Activated CD8-positive, alpha-beta memory T cell treated with anti-CD3 and anti-CD28 coated beads for 4 hours (primary cell): ENCODE data around the gene TUBE1.

Experiments used
- DNase-seq, 2 donors: peaks; one replicate each; pipeline ENCODE4 v3.0.0-alpha.2; 2020; ENCODE audit warnings: low read depth in 2 of 2

TUBE1 gene

DNA sequence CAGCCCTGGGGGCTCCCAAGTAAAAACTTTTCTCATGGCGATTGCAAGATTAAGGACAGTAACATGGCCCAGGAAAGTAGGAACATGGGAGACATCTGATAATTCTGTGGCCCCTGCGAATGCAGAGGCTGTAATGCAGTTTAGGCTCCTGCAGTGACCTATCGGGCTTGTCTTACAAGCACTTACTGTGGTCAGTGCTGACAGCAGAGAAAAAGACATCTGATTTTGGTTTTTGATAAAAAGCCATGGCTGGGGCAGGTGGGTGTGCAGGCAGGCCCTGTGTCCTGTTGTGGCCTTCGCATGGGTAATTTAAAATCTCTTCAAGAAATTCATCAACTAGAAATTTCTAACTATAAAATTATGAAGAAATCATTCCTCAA lies 52.7 kb downstream of the TUBE1 start:
- DNase-seq: no peak

DNA sequence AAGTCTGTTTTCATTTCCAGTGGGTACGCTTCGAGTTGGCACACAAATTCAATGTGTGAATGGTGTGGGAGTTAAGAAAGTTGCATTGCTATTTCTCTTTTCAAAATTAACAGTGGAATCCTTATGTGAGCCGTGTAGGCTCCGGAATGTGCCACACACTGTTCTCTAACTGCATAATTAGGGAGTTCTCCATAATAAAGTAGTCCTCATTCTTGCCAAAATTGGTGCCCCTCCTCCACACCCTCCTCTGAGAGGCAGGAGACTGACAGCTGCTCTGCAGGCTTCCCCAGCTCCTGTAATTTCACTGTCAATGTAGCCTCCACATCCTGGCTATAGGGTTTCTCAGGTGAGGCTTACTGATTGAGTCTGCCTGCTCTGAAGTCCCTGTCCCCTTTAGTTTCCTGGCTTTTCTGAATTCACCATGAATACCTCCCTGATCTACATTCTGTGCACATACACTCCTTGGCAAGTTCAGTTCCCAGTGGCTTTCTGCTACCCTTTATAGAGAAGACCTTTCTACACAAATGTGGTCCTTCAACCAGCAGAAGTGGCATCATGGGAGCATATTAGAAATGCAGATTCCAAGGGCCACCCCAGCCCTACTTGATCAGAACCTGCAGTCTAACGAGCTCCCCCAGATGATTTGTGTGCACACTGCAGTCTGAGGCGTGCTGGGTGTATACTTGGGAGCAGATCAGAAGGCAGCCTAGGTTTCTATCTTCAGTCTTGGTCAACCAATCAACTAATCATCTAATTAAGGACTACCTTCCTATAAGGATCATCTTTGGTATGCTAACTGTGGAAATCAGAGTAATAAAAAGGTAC lies 53.3 kb downstream of the TUBE1 start:
- DNase-seq: no peak

DNA sequence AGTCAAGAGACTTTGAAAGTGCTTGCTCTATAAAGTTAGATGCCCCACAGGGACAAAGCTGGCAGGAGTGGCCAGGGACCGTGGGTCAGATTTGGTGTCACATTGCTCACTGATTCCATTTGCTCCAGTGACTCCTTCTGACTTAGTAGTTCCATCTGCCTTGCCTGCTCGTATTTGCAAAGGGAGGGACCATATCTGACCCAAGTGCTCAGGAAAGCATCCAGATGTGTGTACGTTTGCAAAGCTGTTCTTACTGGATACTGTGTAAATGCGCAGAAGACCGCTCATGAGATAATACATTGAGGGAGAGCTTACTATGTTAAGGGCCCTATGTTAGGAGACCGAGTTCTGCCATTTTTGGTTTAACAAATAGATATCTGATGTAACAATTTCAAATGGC lies 54.6 kb downstream of the TUBE1 start:
- DNase-seq: no peak

DNA sequence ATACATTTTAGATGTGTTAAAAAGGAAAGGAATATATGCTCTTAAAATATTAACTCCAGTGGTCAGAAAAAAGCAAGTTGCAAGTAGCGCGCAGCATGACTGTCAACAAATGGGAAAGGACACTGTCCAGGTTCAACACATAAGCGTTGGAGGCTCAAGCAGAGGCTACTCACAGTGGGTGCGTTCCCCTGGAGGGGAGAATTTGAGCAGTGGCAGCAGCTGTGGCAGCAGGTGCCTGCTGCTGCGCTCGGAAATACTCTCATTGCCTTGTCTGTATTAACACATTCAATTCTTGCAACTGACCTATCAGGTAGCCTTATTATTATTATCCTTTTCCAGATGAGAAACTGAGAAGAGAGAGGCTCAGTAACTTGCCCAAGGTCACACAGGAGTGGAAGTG lies 55.3 kb downstream of the TUBE1 start:
- no peak for DNase-seq

DNA sequence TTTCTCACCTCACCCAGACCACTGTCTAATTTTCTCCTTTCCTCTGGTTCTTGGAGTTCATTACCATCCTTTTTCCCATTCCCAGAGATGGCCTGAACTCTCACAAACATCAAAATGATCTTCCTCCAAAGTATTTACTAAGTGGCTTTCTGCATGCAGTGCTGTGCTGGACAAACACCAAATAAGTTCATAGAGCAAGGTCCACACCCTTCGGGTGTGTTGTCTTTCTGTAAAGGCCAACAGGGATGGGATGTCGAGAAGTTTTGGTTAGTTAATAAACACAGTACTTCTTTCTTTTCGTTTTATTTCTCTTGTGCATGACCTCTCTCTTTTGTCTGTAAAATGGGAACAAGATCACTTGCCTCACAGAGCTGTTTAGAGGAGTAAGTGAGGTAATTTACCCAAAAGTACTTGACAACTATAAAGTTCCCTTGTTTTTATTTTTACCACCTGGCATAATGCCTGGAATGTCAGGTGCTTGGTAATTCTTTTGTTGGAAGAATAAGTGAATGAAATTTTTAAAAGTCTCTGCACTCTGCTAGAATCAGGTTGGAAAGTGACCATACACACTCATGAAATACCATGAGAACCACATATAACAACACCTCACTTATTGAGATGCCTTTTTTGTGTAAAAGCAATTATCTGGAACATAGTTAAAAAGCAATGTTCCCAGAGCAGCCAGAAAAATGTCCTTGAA lies 56.2 kb downstream of the TUBE1 start:
- DNase-seq: no peak

DNA sequence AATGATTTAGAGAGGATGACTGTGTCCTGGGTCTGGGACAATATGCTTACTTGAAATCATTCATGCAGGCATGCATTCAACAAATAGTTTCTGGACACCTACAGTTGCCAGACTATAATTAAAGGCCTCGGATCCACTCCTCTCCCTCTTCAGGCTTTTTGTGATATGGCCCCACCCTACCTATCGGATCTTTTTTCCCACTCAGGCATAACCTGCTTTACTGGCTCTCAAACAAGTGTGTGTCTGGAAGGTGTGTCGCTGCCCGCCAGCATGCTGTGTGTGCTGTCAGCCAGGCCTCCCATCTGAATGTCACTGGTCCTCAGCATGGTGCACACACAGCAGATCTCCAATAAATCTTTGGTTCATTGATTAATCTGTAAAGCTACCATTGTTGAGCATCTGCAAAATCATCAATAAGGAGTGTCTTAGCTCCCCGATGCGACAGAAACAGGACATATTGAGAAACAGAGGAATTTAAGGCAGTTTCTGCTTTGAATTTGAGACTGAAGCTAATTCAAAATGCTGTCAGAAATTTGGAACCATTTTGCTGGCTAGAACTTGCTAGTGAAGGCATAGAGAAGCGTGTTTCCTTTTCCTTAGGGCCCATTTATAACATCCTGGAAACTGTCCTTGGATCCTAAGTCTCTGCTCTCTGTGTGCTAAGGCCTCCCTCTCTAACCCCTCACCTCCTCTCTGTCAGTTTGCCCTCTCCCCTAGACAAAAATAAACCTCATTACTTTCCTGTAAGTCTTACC lies 56.9 kb downstream of the TUBE1 start:
- no peak for DNase-seq

DNA sequence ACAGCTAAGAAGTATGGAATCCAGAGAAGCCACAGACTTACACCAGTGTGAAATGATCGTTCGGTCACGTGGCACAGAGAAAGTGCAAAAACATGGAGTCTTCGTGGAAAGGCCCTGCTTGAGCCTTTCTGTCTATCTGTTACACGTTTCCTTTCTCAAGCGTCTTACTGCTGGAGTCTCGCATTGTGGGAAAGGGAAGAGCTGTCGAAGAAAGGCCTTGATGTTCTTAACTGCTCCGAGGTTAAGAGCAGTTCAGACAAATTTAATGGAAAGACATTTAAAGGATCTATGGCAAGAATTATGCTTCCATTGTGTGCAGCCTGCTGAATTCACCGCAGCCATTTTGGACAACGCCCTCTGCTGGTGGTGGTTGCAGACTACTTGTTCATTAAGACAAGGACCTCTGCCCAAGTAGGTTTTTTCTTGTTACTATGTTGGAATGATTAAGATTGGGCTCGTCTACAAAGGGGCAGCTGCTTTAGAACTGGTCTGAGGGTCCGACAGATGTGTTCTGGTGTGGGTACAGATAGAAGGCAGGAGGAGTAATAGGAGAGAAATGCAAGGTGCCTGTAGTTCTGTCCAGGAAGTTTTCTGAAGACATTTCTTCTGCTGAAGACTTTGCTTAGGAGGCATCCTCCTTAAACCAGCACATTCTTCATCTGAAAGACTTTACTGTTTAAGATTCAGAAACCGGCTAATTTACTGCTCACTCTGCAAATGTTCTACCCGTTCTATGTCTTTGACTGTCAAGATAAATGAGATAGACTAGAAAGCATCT lies 58.0 kb downstream of the TUBE1 start:
- DNase-seq: peak; percentile 26 to 32

DNA sequence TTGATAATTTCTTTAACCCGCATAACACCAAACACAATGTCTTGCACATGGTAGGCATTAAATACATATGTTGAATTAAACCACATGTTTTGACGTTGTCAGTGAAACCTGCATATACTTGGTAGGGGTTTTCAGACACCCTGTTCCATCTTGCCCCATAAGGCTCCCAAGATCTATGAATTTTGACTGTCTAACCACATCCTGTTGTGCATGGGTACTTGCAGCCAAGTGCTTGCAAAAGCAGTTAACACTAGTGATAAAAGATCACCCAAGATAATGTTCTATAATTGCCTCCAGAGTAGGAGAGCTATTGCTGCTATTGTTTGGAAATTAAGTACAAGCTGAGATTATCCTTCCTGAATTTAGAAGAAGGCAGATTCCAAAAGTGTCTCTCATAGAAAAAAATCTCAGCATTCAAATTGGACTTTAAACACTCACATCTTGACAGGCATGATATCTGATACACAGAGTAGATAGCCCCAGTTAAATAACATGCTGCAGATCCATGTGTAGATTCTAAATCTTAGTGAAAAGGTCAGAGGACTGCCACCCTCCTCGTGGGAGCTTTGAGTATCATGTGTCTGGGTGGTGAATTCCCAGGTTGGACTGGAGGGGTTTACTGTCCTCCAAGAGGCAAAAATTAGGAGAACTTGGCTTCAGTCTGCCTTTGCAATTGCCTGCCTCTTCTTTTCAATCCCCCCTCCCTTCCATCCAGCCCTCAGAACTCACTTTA lies 59.2 kb downstream of the TUBE1 start:
- peak in 1 of 2 donors; percentile 19 for DNase-seq

DNA sequence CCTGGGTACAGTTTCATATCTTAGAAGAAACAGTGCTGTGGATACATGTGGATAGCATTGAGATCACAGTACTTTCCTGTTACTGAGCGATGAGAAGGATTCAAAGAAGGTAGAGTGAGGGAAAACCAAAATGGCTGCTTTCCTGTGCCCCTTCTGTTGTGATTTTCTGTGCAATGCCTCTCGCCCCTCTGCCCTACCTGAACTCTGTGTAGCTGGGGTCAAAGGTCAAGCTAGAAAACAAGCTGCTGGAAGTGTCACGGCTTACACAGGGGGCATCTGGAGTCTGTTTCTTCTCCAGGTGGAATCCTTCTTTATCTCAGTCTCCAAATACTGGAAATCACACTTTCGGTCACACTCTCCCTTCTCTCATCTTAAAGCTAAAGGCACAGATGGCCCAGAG lies 60.3 kb downstream of the TUBE1 start:
- DNase-seq: no peak

DNA sequence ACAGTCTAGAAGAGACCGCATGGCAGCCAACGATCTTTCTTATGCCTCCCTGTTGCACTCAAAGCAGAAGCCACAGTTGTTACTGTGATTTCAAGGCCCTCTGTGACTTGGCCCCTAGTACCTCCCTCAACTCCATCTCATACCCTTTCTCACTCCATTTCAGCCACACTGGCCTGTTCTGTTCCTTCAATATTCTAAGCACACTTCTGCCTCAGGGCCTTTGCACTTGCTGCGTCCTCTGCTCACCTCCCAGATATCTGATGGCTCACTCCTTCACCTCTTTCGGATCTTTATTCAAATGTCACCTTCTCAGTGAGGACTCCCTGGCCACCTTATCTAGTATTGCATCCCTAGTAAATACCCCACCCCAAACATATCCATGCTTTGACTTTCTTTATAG lies 62.8 kb downstream of the TUBE1 start:
- no peak for DNase-seq

DNA sequence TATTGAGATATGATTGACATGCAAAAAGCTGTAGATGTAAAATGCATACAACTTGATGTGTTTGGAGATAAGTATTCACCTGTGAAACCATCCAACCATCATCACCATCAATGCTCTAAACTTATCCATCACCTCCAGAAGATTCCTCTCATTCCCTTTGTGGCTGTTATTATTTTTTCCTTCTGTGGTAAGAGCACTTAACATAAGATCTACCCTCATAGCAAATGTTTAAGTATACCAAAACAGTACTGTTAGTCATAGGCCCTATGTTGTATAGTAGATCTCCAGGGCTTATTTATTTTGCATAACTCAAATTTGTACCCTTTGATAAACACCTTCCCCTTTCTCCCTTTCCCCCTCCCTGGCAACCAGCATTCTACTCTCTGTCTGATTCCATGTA lies 64.5 kb downstream of the TUBE1 start:
- DNase-seq: no peak

DNA sequence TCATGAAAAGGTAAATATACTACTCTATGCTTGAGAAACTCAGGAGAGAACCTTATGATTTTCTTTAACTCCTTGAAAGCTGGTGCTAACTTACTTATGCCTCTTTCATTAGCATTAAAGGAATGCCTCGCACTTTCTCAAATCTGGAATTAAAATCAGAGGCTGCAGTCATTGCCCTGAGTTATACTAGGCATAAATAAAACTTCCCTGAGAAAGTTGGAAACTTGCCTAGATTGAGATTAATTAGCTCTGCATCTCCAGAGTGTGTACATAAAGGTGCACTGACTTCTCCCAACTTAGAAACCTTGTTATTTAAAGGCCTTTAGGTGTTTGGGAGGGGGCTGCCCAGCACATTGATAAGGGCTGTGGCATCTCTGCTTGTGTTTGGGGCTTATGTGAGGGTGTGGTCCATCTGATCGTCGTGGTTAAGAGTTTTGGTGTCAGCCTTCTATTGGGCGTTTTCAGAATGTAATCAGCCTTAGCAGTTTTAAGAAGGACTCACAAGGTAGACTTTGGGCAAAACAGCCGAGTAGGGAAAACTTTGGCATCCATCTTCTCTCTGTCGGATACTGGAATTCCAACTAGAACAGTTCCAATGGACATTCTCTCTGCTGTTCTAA lies 65.5 kb downstream of the TUBE1 start:
- no peak for DNase-seq
